NK-92 treated with Interleukin-12 subunit alpha and Interleukin-12 subunit beta, amount 100 ng/mL, for 24 hours (cell line): ENCODE results near the gene PHF3.

ENCODE experiments used
- DNase-seq: peaks from one replicate; lab custom pipeline; 2025; lab: John Stamatoyannopoulos, UW

Gene PHF3

GRCh38 chr6:63643862-63644261, 8.3 kb downstream of the PHF3 start:
- no peak for DNase-seq

- no peak for DNase-seq
Measured at GRCh38 chr6:63644668-63645326, 9.2 kb downstream of the PHF3 start.

DNA sequence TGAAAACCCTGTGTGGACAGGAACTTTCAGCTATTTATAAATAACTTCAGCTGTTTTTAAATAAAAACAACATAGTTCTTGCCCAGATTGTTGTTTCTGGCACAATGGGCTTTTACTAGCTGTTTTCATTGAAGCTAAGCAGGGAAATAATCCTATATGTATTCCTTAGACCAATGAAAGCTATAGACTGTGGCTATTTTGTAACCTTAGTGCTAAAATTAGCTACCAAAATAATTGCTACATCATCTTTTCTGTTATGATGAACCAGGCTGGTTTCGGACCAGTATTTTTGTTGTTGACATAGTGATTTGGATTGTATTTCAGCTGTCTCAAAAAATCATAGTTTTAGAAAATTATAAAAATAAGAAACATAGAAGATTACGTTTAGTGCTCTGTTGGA, 13.7 kb downstream of the PHF3 start:
- no peak for DNase-seq

GRCh38 chr6:63649847-63650265, 14.3 kb downstream of the PHF3 start:
- DNase-seq = no peak

DNA sequence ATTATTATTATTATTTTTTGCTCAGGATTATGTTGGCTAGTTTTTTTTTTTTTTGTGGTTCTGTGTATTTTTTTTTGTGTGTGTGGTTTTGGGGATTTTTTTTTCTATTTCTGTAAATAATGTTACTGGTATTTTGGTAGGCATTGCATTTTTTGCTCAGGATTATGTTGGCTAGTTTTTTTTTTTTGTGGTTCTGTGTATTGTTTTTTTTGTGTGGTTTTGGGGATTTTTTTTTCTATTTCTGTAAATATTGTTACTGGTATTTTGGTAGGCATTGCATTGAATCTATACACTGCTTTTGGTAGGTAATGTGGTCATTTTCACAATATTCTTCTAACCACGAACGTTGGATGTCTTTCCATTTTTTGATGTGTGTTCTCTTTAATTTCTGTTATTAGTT, 17.4 kb downstream of the PHF3 start:
- DNase-seq = no peak

DNA sequence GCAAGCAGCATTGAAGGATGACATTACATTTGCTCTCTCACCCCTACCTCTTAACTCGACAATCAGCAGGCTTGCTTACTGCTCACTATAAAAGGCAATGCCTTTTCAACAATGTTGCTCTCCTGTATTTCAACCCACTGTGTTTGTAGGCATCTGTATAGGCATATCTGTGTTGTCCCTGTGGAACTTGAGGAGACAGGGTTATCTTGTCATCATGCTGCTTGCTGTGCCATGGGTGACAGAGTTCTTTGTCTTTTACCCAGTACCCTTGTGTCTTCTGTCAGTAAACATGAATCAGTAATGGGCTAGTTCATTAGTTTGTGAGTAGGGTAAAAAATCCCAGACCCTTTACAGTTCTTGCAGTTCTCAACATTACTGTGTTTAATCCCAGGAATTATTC, 25.2 kb downstream of the PHF3 start:
- no peak for DNase-seq

DNA sequence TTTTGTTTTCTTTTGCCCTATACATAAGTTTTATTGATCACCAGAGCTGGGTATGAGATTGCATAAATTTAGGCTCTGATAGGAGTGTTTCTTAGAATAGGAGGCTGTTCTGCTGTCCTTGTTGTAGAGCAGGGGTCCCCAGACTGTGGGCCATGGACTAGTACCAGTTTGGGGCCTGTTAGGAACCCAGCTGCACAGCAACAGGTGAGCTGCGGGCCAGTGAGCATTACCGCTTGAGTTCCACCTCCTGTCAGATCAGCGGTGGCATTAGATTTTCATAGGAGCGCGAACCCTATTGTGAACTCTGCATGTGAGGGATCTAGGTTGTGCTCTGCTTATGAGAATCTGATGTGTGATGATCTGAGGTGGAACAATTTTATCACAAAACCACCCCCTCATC, 26.2 kb downstream of the PHF3 start:
- DNase-seq = no peak

GRCh38 chr6:63663147-63663955, 27.7 kb downstream of the PHF3 start:
- DNase-seq = no peak

- no peak for DNase-seq
Measured at GRCh38 chr6:63663956-63664281, 28.3 kb downstream of the PHF3 start.

DNA sequence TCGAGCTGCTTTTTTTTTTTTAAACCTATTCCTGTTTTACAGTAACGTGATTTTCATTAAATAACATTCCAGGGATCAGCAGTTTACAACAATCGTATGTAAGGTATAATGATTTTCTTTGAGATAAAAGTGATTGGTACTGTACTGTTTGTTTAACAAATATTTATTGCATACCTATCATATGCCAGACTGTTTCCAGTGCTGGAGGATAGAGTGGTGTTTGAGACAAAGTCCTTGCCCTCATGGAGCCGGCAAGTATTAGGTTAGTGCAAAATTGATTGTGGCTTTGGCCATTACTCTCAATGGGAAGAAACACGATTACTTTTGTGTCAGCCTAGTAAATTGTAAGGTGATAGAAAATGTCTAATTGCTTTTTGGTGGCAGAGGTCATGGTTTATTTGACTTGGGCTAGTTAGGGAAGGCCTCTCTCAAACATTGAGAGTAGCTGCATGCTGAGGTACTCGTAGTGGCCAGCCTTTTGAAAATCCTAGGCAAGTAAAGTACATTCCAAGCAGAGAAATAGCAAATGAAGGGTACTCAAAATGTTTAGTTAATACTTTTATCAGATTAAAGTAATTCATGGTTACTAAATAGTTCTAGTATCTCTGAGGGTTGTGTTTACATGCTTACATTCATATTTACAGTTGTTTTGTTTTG, 35.6 kb downstream of the PHF3 start:
- no peak for DNase-seq

GRCh38 chr6:63672582-63673129, 37.1 kb downstream of the PHF3 start:
- no peak for DNase-seq

DNA sequence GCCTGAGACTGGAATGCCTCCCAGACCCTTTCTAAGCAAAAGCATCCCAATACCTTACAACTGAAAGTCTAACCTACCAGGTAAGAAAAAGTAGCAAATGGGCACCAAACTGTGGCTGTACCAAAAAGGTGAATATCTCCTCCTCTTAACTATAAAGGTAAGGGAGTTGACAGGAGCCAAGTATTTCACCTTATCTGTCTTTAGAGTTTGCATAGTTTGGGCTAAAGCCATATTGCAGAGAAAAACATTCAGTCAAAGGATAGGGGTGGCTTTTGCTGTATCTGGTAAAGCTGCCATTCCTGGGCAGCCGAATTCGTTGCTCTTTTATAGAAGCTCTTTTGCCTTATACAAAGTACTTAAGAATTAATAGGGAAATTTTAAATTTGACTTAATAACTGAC, 38.1 kb downstream of the PHF3 start:
- no peak for DNase-seq

- no peak for DNase-seq
Measured at GRCh38 chr6:63674635-63675034, 39.0 kb downstream of the PHF3 start.

GRCh38 chr6:63675138-63675537, 39.5 kb downstream of the PHF3 start:
- no peak for DNase-seq

GRCh38 chr6:63676412-63677114, 41.0 kb downstream of the PHF3 start:
- no peak for DNase-seq

- no peak for DNase-seq
Measured at GRCh38 chr6:63677282-63677681, 41.7 kb downstream of the PHF3 start.

DNA sequence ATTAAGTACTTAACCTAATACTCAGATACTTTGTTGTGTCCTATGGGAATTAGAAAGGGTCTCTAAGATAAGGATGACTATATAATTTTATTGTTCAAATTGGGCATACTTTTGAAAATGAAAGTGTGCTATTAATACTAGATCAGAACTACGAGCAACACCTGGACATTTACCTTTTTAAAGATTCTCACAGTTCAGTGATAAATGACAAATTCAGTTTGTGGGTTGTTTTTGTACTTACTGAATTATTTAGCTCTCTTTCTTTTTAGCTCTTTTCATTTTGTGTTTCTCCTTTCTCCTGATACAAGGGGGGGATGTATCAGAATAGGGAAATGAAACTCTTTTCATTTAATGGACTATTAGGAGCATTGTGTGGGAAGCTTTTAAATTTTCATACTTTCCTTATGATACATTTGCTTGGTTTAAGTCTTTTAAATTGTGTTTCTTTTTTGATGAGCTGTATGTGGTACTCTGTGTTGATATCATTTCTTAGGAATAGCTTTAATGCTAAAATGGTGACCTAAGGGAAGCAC, 47.5 kb downstream of the PHF3 start:
- no peak for DNase-seq

GRCh38 chr6:63685446-63686379, 50.1 kb downstream of the PHF3 start:
- no peak for DNase-seq

DNA sequence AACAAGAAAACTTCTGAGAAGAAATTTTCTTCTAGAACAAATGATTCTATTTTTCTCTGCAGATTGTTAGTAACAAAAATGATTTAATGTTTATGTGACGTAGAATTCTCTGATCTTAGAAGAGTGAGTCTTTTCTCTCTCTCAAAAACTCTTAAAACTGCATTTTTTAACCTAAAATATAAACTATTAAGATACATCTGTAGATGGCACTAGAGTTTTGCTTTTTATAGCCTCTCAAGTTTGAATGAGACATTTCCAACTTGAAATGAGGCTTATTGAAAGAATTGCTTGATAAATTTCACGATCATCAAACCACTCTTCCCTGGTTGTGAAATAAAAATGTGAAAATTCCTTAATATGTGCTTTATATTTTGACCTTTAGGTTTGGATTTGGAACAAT, 53.8 kb downstream of the PHF3 start:
- DNase-seq = no peak

GRCh38 chr6:63690221-63690620, 54.6 kb downstream of the PHF3 start:
- no peak for DNase-seq

- no peak for DNase-seq
Measured at GRCh38 chr6:63705707-63706106, 70.1 kb downstream of the PHF3 start.
